LNCAP (cell line): ENCODE measurements around the gene PERCC1.

Experiments used
- TF ChIP-seq, protein P1 (sequence below): fragments of 450-650 bp; IDR thresholded peaks from 2 replicates; pipeline ENCODE4 v1.5.1; 2017; ENCODE audit warnings: mild to moderate bottlenecking

PERCC1 gene

DNA sequence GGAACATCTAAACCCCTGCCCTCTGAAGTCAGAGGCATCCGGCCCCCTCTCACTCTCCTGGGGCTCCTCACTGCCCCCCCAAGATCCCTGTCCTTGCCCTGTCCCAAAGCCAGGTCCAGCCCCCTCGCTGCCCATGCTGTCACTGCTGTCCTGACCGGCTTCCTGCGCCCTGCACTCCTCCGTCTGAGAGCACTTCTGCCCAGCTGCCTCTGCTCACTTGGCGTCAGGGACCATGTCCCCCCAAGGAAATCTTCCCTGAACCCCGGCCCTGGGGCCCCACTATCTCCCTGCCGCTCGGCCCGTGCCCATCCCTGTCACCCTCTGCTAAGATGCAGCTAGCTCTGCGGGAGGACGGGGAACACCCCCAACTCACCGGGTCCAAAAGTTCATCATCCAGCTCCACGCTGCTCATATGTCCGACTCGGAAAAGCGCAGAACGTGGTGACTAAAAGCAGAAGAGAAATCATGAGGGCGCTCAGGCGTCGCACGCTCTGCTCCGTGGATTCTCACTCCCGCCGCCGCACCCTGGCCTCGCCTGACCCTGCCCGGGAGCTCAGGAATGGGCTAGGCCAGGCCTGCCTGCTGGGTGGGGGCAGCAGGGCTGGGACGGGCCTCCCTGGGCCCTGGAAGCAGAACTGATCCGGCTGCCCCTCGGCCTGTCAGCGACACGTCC is 34.2 kb downstream of the PERCC1 start:
- TF ChIP-seq, protein P1, sequence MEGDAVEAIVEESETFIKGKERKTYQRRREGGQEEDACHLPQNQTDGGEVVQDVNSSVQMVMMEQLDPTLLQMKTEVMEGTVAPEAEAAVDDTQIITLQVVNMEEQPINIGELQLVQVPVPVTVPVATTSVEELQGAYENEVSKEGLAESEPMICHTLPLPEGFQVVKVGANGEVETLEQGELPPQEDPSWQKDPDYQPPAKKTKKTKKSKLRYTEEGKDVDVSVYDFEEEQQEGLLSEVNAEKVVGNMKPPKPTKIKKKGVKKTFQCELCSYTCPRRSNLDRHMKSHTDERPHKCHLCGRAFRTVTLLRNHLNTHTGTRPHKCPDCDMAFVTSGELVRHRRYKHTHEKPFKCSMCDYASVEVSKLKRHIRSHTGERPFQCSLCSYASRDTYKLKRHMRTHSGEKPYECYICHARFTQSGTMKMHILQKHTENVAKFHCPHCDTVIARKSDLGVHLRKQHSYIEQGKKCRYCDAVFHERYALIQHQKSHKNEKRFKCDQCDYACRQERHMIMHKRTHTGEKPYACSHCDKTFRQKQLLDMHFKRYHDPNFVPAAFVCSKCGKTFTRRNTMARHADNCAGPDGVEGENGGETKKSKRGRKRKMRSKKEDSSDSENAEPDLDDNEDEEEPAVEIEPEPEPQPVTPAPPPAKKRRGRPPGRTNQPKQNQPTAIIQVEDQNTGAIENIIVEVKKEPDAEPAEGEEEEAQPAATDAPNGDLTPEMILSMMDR: no peak

DNA sequence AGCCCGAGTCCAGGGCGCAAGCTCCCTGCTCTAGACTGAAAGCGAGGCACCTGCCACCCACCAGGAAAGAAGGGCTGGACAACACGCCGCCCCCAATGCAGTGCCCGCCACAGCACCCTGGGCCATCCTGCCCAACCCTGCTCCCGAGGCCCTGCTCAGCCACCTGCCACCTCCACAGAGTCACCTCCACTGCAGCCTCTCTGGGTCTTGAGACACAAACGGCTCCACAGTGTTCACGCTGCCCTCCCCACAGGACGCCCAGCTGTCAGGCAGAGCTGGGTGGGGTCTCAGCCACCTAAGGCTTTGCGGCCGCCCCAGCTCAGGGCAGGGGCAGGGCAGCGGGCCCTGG is 34.7 kb downstream of the PERCC1 start:
- TF ChIP-seq, protein P1: no peak

DNA sequence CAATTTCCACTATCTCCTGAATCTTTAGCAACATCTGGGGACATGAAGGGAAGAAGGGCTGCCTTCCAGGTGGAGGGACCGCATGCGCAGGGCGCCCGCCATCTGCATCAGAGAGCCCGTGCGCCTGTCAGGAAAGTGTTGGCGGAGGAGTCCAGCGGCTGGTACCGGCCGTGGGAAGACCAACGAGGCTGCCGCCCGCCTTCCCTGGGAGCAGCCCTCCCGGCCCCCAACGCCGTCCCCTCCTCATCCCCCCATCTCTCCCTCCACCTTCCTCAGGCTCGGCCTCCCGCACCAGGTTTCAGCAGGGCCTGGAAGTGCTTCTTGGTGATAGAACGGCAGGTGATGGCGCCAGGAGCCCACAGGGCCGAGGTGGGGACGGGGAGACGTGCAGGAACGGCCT is 35.2 kb downstream of the PERCC1 start:
- TF ChIP-seq, protein P1: no peak

DNA sequence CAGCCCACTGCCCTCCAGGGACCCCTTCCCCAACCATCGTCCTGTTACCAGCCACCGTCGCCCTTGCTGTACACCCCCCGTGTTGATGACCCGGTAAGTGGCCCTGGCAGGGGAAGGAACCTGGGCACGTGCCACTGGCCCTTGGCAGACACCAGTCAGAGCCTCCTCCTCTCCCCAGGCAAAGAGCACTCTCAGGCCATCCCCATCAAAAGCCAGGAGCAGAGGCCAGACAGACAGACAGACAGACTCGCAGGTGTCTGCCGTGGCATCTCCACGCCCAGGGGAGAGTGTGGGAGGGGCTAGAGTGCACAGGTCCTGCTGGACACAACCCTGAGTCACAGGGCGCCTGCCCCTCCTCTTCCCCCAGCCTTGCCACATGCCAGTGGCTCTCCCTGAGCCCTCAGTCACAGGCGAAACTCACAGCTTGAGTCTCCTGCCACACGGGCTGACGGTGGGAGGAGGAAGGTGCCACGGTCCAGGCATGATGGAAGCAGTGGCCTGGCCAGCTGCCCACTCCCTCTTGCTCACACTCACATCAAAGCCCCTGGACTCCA is 36.2 kb downstream of the PERCC1 start:
- TF ChIP-seq, protein P1: no peak

DNA sequence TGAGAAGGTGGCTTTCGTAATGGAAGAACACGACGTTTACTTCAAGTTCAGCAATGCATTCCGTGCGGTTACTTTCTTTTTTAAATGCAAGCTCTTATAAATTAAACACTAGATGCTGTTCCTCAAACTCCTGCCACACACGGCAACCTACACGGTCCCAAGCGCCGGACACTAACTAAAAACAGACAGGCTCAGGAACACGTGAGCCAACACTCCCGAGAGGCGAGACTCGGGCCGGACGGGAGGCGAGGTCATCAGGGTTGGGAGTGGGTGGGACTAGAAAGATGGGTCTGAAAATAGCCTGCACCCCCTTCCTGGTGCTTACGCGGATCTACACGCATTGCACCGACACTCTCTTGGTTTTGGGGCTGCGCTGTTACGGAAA is 37.5 kb downstream of the PERCC1 start:
- TF ChIP-seq, protein P1: no peak

DNA sequence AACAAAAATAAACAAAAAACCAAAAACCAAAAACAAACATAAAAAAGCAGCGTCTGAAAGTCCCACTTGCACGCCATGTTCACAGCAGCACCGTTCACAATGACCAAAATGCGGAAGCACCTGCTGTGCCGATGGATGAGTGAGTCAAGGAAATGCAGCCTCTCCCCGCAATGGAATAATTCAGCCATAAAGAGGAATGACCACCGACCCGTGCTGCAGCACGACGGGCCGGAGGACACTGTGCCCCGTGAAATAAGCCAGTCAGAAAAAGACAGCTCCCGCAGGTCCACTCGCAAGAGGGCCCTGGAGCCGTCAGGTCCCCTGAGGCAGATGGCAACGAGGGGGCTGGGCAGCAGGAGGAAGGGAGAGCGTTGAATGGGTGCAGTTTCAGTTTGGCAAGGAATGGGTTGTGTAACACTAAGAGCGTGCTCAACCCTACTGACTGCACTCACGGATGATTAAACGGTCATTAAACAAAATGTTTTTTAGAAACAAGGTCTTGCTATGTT is 38.9 kb downstream of the PERCC1 start:
- TF ChIP-seq, protein P1: no peak

DNA sequence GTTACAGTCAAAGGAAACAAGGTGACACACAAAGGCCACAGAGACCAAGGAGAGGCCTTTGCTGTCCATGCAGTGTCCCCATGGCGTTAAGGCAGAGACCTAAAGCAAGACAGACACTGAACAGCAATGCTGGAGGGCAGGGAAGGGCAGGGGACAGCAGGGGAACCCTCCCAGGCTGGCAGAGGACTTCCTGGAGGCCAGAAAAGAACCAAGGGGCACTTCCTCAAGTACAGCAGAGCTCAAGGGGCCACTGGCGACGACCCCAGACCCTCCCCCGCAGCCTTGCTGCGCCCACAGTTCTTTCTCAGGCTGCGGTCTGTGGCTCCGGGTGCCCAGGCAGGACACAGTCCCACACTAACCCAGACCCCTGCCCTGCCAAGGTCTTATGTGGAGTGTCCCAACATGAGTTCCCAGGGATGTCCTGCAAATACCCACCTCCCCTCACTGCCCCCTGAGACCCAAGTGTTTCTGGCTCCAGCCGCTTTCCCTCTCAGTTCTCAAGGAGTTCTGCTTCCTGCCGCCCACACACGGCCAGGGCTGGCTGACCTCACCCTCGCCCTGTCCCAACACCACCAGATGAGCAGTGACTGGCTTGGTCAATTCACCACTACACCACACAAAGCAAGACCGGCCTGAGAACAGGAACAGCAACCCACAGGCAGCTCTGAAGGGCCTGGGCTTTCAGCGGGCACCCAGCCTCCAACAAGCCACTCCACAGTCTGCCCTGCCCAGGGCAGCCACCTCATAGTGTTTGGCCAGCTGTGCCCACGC is 39.8 kb downstream of the PERCC1 start:
- TF ChIP-seq, protein P1: no peak
